Measurements from ENCODE around the gene PELO.

The PELO gene

DNA sequence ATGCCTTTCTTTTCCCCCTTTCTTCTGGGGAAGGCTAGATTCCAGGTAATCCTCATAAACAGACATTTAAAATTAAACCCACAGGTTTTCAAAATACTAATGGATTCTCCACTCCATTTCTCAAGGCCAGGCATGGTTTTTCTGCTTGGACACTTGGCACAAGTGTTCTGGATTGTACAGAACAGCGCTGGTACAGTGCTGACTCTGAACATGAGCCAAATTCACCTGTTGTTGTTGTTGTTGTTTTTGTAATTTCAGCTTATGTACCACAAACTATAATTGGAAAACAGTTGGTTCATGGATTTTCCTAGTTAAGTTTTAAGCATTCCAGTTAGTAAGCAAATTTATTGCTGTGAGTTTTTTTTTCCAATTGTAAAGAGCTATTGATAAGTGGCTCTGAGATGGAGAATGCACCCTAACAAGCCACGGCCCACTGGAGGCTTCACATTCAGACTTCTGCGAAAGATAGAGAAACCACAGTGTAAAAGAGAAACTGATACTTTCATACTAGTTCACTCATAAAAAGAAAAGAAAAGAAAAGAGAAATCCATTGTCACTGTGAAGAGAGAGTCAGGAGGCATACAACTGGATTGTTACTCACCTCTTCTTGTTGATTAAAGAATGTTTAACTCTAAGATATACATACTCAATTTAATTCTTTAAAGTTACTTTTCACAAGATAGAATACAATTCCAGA lies 16.2 kb upstream of the PELO start:
- no peak for FAIRE-seq

DNA sequence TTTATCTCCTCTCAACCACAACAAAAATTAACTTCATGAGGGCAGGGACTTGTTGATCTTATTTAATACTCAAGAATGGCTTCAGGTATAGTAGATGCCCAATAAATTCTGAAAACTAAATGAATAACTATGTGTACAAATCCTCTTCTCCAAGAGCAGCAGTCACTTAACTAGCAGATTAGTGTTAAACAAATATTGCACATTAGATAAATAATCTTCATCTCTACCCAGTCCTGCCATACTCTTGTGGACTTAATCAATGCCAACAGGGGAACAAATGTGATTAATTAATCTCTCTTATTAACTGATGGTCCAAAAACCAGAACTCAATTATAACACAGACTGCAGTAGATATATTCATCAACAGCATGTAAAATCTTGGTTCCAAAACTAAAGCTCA lies 15.0 kb upstream of the PELO start:
- no peak for DNase-seq (ENCODE audit: low spot score)
- no peak for FAIRE-seq

More for the DNA sequence above, 16.2 kb upstream of the PELO start:
- no peak for DNase-seq (ENCODE audit: low spot score)

DNA sequence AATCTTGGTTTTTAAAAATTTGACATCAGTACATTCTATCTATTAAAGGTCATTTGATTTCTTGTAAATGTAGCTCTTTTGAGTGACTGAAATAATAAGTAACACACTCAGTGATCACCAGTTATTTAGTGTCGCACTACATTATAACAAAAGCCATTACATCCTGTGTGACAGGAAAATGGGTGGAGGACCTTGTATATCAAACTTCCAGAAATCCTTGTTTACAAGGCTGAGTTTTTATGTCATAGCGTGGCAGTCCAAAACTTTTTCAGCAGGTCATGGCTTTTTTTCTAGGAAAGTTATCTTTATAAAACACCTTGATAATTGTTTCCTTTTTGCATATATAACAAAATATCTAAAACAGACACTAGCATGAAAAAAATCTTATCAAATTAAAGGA lies 14.4 kb upstream of the PELO start:
- DNase-seq (ENCODE audit: low spot score) (no peak), FAIRE-seq (no peak)

DNA sequence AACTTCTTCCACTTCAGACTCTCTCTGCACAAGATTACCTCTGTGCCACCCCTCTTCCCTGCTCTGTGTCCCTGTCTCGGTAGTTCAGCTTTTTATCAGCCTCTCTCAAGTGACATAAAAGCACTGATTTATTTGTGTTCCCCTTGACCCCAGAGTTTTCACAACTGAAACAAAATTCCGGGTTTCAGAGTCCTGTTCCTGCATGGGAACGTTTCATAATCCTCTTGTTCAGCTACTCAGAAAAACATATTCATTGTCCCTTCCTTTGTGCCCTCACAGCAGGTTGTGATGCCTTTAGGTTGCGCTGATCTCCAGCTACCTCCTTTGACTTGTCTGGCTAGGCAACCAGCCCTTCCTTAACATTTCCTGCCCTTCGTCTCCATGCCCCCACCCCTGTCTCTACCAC lies 13.7 kb upstream of the PELO start:
- no peak for DNase-seq (ENCODE audit: low spot score)
- no peak for FAIRE-seq

DNA sequence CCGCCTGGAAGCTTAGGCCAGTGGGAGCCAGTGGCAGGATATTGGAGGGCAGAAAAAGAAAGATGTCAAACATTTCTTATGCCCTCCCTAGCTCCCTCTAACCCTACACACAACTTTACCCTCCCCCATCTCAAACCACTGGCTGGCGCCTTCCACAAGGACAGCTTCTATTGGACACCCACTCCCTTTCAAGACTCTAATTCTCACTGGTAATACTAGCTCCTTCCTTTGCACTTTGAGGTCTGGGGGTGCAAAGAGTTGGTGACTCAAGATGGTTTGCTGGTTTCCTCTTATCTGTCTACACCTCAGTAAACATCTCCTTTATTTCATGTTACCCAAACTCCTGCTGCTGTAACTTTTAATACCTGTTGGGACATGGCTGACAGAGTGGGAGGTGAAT lies 11.6 kb upstream of the PELO start:
- no peak for DNase-seq (ENCODE audit: low spot score)
- FAIRE-seq: no peak

DNA sequence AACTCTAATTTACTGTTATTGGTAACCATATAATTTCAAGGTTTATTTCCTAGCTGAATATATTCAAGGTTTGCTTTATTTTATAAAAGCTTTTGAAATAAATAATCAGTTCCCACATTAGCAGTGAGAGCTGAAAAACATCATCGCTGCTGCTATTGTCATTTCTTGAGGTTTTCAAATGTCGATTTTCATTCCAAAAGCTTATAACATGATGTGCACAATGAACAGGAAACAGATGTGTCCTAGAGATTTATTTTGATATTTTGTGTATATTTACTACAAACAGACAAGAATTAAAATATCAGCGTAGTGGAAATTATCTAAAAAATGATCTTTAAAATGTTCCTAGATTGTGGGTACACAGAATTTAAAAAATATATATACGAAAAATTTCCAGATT lies 10.5 kb upstream of the PELO start:
- no peak for FAIRE-seq

DNA sequence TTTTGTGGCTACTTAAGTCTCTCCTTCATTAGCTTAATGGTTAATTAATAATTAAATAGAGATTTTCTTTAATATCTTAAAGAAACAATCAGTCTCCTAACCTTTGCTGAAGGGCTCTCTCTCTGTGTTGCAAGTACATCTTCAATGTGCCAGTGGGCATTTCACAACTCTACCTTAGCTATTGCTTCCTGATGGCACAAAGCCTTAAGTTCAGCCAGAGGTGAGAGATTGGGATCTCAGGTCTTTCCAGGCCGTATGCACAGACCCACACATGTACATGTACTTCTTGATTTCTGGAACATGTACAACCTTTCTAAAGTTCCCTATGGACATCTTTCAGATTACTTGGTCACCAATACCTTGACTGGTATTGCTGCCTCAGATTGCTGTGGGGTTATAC lies 8.9 kb upstream of the PELO start:
- no peak for DNase-seq (ENCODE audit: low spot score)
- FAIRE-seq: no peak

More for the DNA sequence above, 10.5 kb upstream of the PELO start:
- no peak for DNase-seq (ENCODE audit: low spot score)

DNA sequence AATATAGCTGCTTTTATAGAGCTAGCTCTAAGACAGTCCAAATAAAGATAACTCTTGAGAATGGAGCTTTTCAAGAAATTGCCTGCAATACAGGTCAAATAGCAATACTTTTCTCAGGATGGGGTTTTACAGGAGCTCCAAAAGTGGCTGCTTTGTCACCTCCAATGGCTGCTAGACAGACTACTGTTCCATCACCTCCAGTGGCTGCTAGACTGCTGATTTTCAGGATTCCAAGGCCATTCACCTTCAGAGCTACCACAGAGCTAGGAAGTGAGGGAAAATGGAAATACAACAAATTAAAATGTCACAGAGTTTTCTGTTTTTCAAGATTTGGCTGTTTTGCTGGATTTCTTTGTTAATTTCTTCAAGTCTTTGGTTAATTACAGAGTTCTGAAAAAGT lies 8.5 kb upstream of the PELO start:
- FAIRE-seq (no peak), DNase-seq (ENCODE audit: low spot score) (no peak)

DNA sequence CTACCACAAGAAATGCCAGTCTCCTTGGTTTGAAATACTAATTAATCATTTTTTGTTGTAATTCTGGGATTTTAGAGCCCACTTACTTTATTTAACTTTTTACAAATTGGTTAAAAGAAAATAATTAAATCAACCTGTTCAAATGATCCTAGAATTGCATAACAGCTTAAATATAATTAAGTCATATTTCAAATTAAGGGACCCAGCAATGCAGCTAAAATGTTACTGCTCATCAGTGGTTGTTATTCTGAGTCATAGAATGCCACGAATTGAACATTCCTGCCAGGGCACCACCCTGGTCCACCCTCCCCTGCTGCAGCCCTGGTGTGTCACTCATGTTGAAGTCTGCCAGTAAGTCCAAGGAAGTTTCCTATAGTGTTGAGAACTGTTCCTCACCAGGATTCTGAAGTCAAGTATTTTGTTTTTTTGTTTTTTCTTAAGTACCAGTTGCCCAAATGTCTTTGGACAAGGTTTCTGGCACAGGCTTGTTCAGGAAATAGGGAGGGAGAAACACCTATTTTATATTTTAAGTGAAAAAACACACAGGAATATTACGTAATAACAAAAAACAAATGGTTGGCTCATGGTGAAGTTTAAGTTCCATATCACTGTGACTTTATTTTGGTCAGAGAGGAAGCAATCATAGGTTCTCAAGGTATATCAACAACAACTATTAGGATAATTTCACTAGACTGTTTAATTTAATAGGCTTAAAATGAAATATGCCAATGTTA lies 4.3 kb upstream of the PELO start:
- FAIRE-seq (no peak), DNase-seq (ENCODE audit: low spot score) (no peak)

DNA sequence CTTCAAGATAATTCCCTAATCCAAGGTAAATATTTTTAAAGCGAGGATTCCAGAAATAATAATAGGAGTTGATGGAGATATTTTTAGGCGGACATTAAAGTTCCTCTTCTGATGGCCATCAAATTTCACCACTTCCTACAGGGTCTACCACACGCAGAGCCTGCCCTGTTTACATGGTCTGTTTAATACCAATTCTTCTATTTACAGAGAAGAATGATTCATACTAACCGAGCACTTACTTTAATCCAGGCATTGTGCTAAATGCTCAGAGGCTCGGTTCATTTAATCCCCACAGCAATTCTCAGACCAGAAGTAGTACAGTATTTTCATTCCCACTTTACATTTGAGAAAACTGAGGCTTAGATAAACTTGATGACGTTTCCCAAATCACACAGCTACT lies 3.0 kb upstream of the PELO start:
- DNase-seq (ENCODE audit: low spot score): no peak
- no peak for FAIRE-seq

DNA sequence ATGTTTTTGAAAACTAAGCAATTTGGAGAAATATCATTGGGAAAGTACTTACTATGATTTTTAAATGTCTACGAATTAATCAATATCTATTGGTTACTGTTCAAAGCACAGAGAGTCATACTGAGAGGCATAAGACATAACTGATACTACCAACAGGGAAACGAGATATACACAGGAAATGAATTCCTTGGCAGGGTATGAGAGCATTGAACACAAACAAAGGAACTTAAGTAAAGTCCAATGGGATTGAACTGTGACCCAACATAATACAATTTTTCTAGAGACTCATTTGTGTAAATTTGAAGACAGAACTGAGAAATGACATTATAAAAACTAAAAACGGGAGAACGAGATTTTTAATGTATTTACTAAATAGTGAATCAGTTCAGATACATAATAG lies 1.3 kb upstream of the PELO start:
- no peak for FAIRE-seq

DNA sequence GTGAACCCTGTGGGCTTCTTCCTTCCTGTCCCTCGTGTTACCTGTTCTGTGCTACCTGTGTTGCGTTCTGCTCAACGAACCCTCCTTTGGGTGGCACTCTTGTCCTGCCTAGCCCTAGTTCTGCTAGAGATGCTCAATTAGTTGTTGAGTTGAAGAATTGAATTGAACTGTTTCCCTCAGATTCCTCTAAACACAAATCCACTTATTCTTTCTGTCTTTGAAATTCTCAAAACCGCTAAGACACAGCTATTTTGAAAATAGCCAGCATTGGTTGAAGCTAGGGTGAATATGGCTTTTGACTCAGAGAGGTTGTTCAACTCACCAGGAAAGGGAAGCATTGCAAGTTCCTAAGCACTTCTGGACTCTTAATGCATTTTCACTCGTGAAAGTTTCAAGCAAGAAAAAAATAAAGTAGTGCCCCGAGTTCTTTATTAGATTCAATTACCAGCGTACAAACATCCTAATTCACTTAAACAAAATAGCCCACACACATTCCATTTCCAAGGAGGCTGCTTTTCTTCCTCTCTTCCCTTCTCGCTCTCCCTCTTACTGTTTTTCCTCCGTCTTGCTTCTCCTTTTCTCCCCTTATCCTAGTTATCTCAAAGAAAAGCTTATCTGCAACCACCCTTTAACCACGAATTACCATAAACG lies 642 bp upstream of the PELO start:
- FAIRE-seq (no peak), DNase-seq (ENCODE audit: low spot score) (no peak)

More for the DNA sequence above, 1.3 kb upstream of the PELO start:
- no peak for DNase-seq (ENCODE audit: low spot score)

DNA sequence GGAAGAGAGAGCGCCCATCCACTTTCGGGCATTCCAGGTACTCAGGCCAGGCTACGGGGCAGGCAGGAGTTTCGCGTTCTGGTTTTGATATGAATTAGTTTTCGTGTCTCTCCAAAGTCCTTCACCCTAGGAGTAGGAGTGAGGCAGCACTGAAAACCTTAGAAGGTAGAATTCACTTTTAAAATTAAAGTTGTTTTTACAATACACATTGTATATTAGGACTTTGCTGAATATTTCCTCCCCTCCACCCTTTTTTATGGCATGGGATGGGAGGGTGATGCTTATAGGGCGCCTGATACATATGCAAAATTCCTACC lies 747 bp downstream of the PELO start:
- no peak for DNase-seq (ENCODE audit: low spot score)
- FAIRE-seq: no peak

DNA sequence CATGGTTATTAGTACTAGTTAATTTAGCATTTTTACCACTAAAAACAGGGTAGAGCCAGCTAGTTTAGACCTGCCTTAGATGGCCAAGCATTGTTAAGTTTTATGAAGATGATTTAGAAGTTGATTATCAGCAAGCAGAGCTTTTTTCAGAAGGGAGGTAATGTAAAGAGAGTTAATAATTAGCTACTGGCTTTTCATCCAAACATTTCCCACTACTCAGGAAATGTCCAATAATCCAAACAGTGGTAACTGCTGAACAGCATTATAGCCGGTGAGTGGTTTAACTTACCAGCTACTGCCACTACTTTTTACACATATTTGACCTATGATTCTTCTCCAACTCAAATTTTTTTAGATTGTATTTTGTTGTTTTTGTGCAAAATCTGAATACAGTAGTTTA lies 1.7 kb downstream of the PELO start:
- DNase-seq (ENCODE audit: low spot score) (no peak), FAIRE-seq (no peak)

DNA sequence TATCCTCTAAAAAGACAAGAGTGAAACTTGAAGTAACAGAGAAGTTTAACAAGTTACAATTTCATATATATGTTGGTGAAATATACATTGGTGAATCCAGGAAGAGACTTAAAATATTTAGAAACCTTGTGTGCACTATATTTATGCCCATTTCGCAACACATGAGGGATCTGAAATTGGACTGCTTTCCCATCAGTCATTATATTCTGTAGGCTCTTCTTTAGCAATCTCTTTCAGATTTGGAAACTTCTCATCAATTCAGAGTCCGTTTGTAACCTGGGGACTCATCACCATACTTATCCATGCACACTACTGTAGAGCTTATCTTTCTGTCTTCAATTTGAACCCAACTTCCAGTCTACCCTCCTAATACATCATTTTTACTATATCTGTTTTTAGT lies 2.1 kb downstream of the PELO start:
- FAIRE-seq: no peak
- DNase-seq (ENCODE audit: low spot score): no peak

DNA sequence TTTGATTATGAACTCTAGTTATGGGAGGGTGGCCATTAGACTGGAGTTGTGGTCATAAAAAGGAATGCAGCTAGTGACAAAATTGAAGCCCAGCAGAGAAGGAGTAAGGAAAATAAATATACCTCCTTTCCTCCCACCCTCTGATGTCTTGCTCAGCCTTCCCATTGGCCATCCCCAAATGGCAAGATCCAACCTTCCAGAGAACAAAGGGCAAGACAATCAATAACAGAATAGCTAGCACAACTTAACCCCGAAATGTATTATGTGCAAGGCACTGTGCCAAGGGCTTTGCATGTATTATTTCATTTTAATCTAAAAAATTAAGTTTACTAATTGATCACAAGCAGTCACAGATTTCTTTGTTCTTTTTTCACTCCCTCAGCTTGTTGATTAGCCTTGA lies 3.6 kb downstream of the PELO start:
- no peak for FAIRE-seq
- no peak for DNase-seq (ENCODE audit: low spot score)

DNA sequence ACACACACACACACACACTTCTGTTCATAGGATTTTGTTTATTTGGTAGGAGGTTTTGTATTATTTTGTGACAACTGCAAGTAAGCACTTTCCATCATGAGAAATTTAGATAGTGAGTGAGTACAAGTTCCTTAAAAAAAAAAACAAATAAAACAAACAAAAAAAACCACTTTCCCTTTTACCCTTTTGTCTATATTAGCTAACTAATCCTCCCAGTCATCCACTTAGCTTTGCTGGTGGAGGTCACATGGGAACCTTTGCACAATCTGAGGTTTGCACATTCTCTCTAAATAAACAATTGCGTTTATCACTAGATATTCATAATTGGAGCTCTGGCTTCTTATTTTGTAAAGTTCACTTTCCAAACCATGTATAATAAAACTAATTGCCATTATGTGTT lies 6.8 kb downstream of the PELO start:
- no peak for DNase-seq (ENCODE audit: low spot score)
- no peak for FAIRE-seq

DNA sequence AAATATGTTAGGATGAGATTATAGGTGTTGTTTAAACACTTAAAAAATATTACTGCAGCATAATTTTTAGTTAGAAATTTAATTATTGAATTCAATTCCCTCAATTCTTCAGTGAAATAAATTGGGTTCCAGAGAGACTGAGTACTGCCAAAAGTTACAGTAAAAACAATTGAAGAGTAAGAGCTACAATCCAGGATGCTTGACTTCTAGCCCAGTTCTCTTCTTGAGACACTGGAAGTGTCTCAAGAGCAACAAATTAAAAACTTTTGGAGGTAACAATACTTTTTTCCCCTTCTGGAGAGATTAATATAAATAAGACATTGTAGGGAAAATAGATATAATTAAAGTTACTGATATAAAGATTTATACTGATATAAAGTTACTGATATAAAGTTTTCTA lies 8.3 kb downstream of the PELO start:
- no peak for FAIRE-seq
- DNase-seq (ENCODE audit: low spot score): no peak

DNA sequence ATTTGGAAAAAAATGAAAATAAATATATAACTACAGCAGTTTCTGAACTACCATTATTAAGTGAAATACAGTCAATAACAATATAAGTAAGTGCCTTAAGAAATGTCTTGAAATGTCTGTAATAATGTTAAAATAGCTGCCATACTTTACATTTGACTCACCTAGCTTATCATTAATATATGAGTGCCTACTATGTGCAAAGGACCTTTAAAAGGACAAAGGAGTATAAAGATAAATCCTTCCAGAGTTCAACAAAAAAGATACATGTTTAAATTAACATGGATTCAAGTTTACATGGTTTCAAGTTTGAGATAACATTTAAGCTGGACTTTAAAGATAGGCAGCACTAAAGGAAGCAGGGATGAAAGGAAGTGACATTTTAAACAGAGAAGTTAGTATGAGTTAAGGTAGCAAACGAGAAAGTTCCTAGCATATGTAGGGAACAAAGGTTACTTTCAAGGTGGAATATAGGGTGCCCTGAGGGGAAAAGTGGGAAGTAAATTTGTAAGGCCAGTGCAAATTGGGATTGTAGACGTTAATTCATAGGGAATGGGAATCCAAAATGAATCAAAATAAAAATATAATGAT lies 8.9 kb downstream of the PELO start:
- no peak for DNase-seq (ENCODE audit: low spot score)
- FAIRE-seq: no peak

DNA sequence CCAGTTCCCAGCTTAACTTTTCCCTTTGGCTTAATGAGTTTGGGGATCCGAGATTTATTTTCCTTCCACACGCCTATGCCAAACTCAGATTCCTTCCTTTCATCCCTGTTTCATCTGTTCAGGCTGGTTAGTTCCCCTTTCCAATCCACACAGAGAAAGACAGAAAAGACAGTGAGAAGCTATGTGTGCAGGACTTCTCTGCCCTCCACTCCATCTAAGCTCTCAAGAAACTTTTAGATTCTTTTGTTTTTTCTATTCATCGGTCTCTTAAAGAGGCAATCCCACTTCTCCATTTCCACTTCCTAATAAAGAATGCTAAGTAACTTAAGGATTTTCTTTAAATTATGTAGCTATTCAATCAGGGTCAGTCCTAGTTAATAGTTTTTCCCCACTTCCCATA lies 11.2 kb downstream of the PELO start:
- DNase-seq (ENCODE audit: low spot score) (no peak), FAIRE-seq (no peak)

DNA sequence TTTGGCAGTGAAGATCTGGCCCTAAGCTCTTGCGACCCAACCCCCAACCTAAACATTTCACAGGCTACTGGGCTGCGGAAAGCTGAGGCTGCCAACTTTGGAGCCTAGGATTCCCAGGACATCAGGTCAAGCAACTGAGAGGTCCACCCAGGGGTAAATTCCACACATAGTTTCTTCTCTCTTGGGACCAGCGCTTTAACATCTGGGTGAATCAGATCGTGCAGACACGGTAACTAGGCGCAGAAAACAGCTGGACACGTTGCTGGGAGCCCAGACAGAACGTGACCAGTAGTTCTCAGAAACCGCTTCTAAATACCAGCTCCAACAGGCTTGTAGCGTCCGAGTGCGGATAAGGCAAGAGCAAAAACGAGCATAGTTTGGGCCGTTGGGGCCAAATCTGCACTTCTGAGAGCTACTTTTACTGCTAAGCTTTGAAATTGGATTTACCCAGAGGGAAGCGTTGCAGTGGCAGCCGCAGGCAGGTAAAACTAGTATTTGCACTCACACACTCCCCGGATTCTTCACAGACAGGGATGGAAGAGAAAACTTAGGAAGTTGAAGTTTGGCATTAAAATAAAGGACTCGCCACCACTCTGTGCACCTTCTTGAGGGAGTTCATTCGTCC lies 11.8 kb downstream of the PELO start:
- DNase-seq (ENCODE audit: low spot score) (peak; percentile 66), FAIRE-seq (no peak)

DNA sequence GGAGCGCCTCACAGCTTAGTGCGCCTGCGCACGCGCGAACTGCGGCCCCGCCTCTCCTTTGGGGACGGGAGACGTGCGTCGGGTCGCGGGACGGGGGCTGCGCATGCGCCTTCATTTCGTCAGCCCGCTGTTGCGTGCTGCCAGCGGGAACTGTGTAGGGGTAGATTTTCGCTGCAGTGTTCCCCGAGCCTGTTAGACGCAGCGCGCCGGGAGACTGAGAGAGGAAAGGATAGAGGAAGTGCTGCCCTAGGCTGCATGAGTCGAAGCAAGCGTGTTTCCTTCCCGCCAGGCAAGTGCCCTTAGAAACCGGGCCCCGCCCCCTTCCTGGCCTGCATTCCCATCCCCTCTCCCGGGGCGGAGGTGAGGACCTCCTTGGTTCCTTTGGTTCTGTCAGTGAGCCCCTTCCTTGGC lies 12.3 kb downstream of the PELO start:
- FAIRE-seq (no peak), DNase-seq (ENCODE audit: low spot score) (peak; percentile 73)
